SKM-1 (cell line): ENCODE data around the gene RNF141.

Source experiments
- DNase-seq: peaks from one replicate; lab custom pipeline; 2025; ENCODE audit not compliant: unreplicated experiment; lab: John Stamatoyannopoulos, UW

The RNF141 gene

GRCh38 chr11:10561043-10561818 lies 20.2 kb upstream of the RNF141 start:
- no peak for DNase-seq

GRCh38 chr11:10558288-10558687 lies 17.3 kb upstream of the RNF141 start:
- DNase-seq = no peak

DNA sequence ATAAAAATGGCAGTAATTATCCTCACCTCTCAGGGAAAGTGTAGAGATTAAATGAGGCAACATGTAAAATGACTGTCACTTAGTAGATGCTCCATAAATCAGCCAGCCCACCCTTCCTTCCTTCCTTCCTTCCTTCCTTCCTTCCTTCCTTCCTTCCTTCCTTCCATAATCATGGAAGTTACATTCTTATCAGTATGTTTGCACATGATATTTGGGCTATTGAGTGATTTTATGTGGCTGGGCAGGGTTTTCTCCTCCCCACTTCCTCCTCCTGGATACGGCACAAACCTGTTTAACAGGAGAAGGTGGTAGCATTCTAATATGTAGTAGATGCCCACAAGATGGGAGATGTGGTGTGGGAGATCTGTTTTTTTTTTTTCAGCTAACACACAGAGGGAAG lies 15.6 kb upstream of the RNF141 start:
- DNase-seq = no peak

DNA sequence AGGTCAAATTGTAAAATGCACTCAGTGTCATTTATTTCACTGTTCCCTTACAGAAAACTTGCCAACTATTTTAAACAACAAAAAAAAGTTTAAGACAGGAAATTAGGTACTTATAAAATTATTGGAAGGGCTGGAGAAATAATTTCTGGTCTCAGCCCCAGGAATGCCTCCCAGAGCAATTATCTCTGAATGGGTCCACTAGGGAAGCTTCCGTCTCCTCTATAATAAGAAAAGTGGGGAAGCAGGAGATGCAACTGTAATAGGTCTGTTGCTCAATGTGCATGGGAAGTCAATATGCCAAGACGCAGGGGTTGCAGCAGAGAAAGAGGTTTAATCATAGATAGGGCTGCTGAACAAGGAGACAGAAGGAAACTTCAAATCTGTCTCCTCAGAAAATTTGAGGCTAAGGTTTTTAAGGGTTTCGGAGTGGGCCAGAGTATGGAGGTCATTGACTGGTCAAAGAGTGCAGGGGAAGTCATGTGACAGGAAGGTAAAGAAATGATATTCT lies 10.9 kb upstream of the RNF141 start:
- no peak for DNase-seq

DNA sequence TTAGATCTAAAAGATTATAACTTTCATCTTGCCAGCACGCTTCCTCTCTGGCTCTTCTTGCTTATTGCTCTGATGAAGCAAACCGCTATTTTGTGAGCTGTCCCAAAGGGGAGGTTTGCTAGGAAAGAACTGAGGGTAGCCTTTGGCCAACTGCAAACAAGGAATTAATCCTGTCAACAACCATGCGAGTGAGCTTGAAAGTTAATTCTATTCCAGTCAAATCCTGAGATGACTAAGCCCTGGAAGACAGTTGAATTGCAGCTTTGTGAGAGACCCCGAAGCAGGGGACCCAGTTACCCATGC lies 10.3 kb upstream of the RNF141 start:
- no peak for DNase-seq

- no peak for DNase-seq
Observed at GRCh38 chr11:10550503-10551289, 9.7 kb upstream of the RNF141 start.

- no peak for DNase-seq
Observed at GRCh38 chr11:10544491-10545465, 3.8 kb upstream of the RNF141 start.

- no peak for DNase-seq
Observed at GRCh38 chr11:10543782-10544181, 2.8 kb upstream of the RNF141 start.

- DNase-seq = no peak
Observed at GRCh38 chr11:10542776-10543175, 1.8 kb upstream of the RNF141 start.

GRCh38 chr11:10541561-10541930 lies 559 bp upstream of the RNF141 start:
- DNase-seq = no peak

DNA sequence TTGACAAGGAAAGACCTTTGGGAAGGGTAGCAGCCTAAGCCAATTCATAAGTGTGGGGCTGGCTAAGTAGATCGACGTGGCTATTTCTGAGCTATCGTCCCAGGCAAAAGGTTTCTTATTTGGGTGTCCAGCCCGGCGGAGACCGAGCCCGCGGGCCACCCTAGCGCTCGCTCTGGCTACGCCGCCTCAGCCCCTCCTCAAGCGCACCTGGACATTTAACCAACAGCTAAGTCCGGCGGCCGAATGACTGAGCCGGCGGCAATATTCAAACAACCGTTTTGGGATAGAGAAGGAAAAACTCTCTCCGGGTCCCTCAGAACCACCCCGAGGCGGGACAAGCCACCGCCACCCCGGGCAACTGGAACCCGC lies 457 bp downstream of the RNF141 start:
- DNase-seq = no peak

DNA sequence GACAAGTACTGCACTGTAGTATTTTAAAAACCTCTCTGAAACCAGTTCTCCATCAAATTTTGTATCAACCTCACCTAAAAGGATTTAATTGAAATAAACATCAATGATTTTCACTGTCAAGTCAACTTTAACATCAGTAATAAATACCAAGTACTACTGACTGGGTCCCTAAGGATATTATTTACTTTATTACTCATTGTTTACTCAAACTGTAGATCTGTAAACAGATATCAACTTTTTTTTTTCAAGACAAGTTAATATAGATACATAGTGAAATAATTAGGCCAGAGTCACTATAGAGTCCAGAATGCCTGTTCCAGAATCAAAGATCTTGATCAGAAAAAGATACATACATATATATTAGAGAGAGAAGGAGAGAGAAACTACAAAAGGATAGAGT lies 1.6 kb downstream of the RNF141 start:
- no peak for DNase-seq

- no peak for DNase-seq
Observed at GRCh38 chr11:10538924-10539323, 2.1 kb downstream of the RNF141 start.

- DNase-seq = no peak
Observed at GRCh38 chr11:10537600-10537999, 3.4 kb downstream of the RNF141 start.

- DNase-seq = no peak
Observed at GRCh38 chr11:10534316-10534715, 6.7 kb downstream of the RNF141 start.

GRCh38 chr11:10533323-10533722 lies 7.7 kb downstream of the RNF141 start:
- DNase-seq = no peak

GRCh38 chr11:10532526-10532925 lies 8.5 kb downstream of the RNF141 start:
- DNase-seq = no peak

DNA sequence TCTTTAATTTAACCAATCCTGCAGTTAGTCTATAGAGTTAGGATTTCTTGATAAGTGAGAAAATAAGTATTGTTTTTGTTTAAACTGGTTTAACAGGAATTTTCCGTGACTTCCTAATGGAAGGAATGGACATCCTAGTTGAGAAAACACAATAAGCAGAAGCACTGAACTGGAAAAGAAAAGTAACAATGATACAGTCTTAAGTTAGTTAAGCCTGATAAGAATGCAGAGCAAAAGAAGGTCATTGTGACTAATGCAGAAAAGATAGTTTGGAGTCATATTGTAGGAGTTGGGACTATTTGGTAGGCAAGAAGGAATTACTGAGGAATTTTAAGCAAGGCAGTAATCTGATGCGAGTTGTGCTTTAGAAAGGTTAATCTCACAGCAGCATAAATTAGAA lies 11.7 kb downstream of the RNF141 start:
- no peak for DNase-seq

- DNase-seq = no peak
Observed at GRCh38 chr11:10528121-10528520, 12.9 kb downstream of the RNF141 start.

DNA sequence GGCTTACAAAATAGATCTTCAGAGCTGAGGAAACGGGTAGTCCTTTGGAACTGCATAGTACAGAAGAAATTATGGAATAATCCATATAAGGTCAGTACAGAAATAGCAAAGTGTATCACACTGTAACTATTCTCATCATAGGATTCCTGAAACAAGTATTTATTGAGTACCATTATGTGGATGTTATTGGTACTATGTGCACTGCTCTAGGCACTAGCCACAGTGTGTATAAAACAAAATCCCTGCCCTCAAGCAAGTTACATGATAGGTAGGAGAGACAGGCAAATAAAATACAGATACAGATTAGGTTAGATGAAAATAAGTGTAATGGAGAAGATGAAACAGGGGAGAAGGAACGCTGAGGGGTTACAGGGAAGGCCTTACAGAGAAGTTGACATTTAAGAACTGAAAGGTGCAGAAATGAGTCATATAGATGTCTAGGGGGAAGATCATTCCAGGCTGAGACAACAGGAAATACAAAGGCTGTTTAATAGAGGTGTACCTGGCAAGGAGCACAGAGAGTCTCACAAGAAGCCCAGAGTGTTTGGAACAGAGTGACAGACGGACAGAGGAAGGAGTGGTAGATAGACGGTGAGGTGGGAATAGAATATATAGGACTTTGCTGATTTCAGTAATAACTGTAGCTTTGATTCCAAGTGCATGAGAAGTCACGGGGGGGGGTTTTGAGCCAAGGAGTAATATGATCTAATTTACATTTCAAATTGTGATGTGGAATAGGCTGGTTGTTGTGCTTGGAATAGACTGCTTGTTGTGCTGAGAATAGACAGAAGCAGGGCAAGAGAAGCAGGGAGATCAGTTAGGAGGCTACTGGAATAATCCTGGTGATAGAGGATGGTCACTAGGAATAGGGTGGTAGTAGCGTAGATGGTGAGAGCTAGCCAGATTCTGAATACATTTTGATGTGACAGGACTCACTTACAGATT lies 13.7 kb downstream of the RNF141 start:
- DNase-seq = no peak
